ENCODE results near the gene AQP3. TPM values are rescaled to one million over a fixed set of nuclear protein-coding genes. Genes with fewer than 3 reads are reported as not detected.

Gene AQP3
- total RNA-seq, 1 donor from 2014 or later, result 1.6 TPM

DNA sequence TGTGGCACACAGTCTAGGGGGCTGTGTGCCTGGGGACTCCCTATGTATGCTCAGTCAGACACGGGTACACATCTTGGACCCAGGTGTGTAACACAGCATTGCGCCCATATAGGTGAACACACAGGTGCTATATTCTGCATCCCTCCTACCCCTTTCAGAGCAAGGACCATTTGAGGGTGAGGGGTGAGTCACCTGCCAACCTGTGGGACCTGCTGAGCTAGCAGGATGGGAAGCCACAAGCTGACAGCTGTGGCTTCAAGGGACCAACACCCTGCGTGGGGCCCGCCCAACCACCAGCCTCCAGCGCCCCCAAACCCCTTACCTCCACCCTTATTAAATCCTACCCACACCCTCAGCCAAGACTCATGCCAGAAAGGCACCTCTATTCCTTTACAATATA is 30.4 kb downstream of the AQP3 start:
- Mint-ChIP-seq H3K9me3 (no peaks in the 10 kb centered on the region), H3K27me3 (peaks cover 19% of the 10 kb centered on the region), H3K36me3 (ENCODE audit: low read depth) (no peaks in the 10 kb centered on the region), H3K4me1 (no peaks in the 10 kb centered on the region), H3K4me3 (no peak overlapping the region), H3K27ac (no peak overlapping the region)
- no peak for DNase-seq
- intact Hi-C loops (cut with micrococcal nuclease), result no loop called here
- ChIA-PET POLR2A (no interaction called here), CTCF (no interaction called here)
- ATAC-seq (ENCODE audit: low read depth), result no peak
- TF ChIP-seq, protein P1, sequence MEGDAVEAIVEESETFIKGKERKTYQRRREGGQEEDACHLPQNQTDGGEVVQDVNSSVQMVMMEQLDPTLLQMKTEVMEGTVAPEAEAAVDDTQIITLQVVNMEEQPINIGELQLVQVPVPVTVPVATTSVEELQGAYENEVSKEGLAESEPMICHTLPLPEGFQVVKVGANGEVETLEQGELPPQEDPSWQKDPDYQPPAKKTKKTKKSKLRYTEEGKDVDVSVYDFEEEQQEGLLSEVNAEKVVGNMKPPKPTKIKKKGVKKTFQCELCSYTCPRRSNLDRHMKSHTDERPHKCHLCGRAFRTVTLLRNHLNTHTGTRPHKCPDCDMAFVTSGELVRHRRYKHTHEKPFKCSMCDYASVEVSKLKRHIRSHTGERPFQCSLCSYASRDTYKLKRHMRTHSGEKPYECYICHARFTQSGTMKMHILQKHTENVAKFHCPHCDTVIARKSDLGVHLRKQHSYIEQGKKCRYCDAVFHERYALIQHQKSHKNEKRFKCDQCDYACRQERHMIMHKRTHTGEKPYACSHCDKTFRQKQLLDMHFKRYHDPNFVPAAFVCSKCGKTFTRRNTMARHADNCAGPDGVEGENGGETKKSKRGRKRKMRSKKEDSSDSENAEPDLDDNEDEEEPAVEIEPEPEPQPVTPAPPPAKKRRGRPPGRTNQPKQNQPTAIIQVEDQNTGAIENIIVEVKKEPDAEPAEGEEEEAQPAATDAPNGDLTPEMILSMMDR (IDR thresholded peaks at IDR 0.05), result no peak

DNA sequence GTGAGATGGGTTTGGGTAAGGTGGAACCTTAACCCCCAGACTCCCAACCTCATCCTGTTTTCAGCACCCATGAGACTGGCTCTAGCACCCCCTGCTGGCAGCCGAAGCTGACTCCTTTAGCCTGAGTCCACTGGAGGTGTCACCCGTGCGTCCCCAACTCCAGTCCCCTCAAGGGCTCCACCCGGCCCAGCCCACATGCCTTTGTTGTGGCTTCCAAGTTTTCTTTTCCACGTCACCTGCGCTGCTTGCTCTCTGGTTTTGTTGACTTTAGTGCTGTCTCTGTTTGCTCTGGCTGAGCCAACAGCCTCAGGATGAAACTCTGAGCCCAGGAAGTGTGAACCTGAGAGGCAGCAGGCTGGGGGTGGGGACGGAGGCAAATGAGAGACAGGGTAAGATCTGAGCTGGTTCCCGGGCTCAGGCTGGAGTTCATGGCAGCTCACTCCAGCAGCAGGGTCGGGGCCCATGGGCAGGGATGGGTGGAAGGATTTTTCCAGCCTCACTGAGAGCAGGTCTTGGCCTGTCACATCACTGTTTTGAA is 31.8 kb downstream of the AQP3 start:
- no peak overlapping the region for H3K4me3 Mint-ChIP-seq
- DNase-seq (peak; percentile 22), ATAC-seq (ENCODE audit: low read depth) (no peak)
- H3K27me3 Mint-ChIP-seq, result peaks cover 19% of the 10 kb centered on the region
- no peaks in the 10 kb centered on the region for H3K4me1 Mint-ChIP-seq
- H3K9me3 Mint-ChIP-seq, result no peaks in the 10 kb centered on the region
- ChIA-PET POLR2A (no interaction called here), CTCF (interaction anchor here (0.7 to 1.8 kb wide), 2 partner anchors 32 to 40 kb away, joined by 3 to 4 read pairs; partner anchors contain the start of gene AQP3)
- TF ChIP-seq, protein P1 (IDR thresholded peaks at IDR 0.05), result no peak
- intact Hi-C loops (cut with micrococcal nuclease), result loop anchor here (1.0 kb wide), 1 partner anchor 128 kb away; no protein-coding TSS in a partner anchor
- no peak overlapping the region for H3K27ac Mint-ChIP-seq
- no peaks in the 10 kb centered on the region for H3K36me3 Mint-ChIP-seq (ENCODE audit: low read depth)

DNA sequence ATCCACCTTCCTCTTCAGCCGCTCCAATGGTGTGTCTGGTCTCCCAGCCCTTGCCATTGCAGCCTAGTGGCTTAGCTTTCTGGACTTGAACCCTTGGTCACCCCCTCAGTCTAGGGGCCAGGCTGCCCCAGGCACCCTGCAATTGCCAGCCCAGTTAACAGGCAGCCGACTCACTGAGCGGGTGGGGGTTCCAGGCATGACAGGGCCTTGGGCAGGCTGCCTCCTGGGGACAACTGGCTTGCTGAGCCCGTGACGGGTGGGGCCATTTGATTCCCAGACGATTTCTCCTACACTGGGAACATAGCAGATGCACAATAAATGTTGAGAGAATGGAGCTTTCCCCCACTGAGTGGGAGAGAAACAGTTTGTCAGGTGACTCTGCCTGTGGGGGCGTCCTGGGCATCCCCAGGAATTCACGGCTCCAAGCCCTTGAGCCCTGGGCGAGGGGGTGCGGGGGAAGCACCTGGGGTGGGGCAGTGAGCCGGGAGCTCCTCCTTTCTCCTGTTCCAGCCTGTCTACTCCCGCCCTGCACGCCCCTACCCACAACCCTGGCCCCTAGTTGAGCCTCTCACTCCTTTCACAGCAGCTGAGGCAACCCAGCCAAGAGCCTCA is 32.4 kb downstream of the AQP3 start:
- Mint-ChIP-seq H3K27ac (no peak overlapping the region), H3K4me1 (no peaks in the 10 kb centered on the region), H3K27me3 (peaks cover 17% of the 10 kb centered on the region), H3K36me3 (ENCODE audit: low read depth) (no peaks in the 10 kb centered on the region), H3K9me3 (no peaks in the 10 kb centered on the region), H3K4me3 (no peak overlapping the region)
- DNase-seq (no peak), ATAC-seq (ENCODE audit: low read depth) (no peak)
- intact Hi-C loops (cut with micrococcal nuclease), result loop anchor here (1.0 kb wide), 1 partner anchor 128 kb away; no protein-coding TSS in a partner anchor
- TF ChIP-seq, protein P1 (IDR thresholded peaks at IDR 0.05), result no peak
- ChIA-PET POLR2A (no interaction called here), CTCF (interaction anchor here (0.7 to 1.8 kb wide), 2 partner anchors 32 to 39 kb away, joined by 3 to 4 read pairs; partner anchors contain the start of gene AQP3)

DNA sequence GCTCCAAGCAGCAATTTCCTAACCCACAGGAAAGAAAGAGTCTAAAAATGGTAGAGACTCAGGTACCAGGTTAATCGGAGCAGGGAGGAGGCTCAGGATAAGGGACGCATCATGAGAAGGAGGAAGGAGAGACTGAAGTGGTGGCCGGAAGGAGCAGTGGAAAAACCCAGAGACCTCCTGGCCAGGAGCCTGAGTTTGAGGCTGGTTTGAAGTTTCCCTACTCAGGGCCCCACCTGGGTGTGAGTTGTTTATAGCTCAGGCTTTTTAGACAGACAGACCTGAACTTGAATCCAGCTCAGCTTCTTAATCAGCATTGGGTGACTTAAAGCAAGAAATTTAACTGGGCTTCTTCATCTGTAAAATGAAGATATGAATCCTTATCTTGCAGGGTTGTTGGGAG is 33.1 kb downstream of the AQP3 start:
- Mint-ChIP-seq H3K4me1 (no peaks in the 10 kb centered on the region), H3K9me3 (no peaks in the 10 kb centered on the region), H3K27me3 (peaks cover 17% of the 10 kb centered on the region), H3K27ac (no peak overlapping the region), H3K4me3 (no peak overlapping the region), H3K36me3 (ENCODE audit: low read depth) (no peaks in the 10 kb centered on the region)
- TF ChIP-seq, protein P1 (IDR thresholded peaks at IDR 0.05), result no peak
- ChIA-PET POLR2A (no interaction called here), CTCF (no interaction called here)
- DNase-seq (no peak), ATAC-seq (ENCODE audit: low read depth) (no peak)
- intact Hi-C loops (cut with micrococcal nuclease), result no loop called here

DNA sequence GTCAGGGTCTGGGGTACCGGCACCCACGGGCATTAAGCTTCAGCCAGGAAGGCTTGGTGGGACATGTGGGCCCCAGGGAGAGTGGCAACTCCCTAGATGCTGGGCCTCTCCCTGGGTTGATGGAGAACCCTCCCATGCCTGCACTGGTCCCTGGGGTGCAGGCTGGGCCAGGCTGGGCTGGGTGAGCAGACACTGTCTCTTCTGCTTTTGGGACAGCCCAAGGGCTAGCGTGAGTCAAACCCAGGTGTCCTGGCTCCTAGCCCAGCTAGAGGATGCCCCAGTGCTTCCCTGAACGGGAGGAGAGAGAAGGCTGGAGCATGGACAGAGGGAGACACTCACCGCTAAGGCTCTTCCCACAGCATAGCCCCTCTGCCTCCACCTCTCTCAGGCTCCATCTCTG is 39.3 kb downstream of the AQP3 start:
- CTCF ChIA-PET, result no interaction called here
- Mint-ChIP-seq H3K9me3 (no peaks in the 10 kb centered on the region), H3K27me3 (peaks cover 2% of the 10 kb centered on the region), H3K36me3 (ENCODE audit: low read depth) (no peaks in the 10 kb centered on the region), H3K4me1 (no peaks in the 10 kb centered on the region), H3K4me3 (no peak overlapping the region), H3K27ac (no peak overlapping the region)
- ATAC-seq (ENCODE audit: low read depth) (no peak), DNase-seq (no peak)
- intact Hi-C loops (cut with micrococcal nuclease), result no loop called here
- TF ChIP-seq, protein P1 (IDR thresholded peaks at IDR 0.05), result no peak
- POLR2A ChIA-PET, result no interaction called here

All from activated B cell treated with CpG ODN at 0.5 μM for 24 hours (primary cell).